HG03159 (cell line): ENCODE data around the gene KIAA1328.
"Not testable (repeated sequence)": the region's sequence is repeated elsewhere in the genome, so short reads cannot be mapped to it uniquely, and the experiment has no call there.

Experiments
- ATAC-seq: cut with Tn5 transposase; IDR thresholded peaks from one replicate; pipeline ENCODE4 v1.9.1; 2021; ENCODE audit warnings: mild to moderate bottlenecking, moderate library complexity; ENCODE audit not compliant: unreplicated experiment

KIAA1328 gene

GRCh38 chr18:37124516-37124915 is 295.6 kb downstream of the KIAA1328 start:
- ATAC-seq, result no peak

- no peak for ATAC-seq
Observed at GRCh38 chr18:37135177-37135576, 306.2 kb downstream of the KIAA1328 start.

GRCh38 chr18:37138456-37138855 is 309.5 kb downstream of the KIAA1328 start:
- no peak for ATAC-seq

- ATAC-seq, result no peak
Observed at GRCh38 chr18:37139876-37140275, 310.9 kb downstream of the KIAA1328 start.

GRCh38 chr18:37144921-37145320 is 316.0 kb downstream of the KIAA1328 start:
- ATAC-seq, result no peak

- ATAC-seq, result no peak
Observed at GRCh38 chr18:37156330-37156942, 327.5 kb downstream of the KIAA1328 start.

GRCh38 chr18:37160038-37160820 is 331.3 kb downstream of the KIAA1328 start:
- ATAC-seq, result no peak

- ATAC-seq, result no peak
Observed at GRCh38 chr18:37161491-37161890, 332.6 kb downstream of the KIAA1328 start.

- ATAC-seq, result no peak
Observed at GRCh38 chr18:37162551-37162950, 333.6 kb downstream of the KIAA1328 start.

GRCh38 chr18:37163119-37163518 is 334.2 kb downstream of the KIAA1328 start:
- ATAC-seq, result no peak

GRCh38 chr18:37166491-37166890 is 337.6 kb downstream of the KIAA1328 start:
- no peak for ATAC-seq

GRCh38 chr18:37166966-37167365 is 338.0 kb downstream of the KIAA1328 start:
- ATAC-seq, result not testable (repeated sequence)

- no peak for ATAC-seq
Observed at GRCh38 chr18:37170984-37171383, 342.1 kb downstream of the KIAA1328 start.

GRCh38 chr18:37173384-37173783 is 344.5 kb downstream of the KIAA1328 start:
- ATAC-seq, result no peak

GRCh38 chr18:37175727-37176620 is 347.0 kb downstream of the KIAA1328 start:
- no peak for ATAC-seq

- no peak for ATAC-seq
Observed at GRCh38 chr18:37176621-37176934, 347.7 kb downstream of the KIAA1328 start.

- ATAC-seq, result no peak
Observed at GRCh38 chr18:37179384-37179783, 350.5 kb downstream of the KIAA1328 start.

GRCh38 chr18:37180086-37180485 is 351.2 kb downstream of the KIAA1328 start:
- ATAC-seq, result no peak

GRCh38 chr18:37182340-37183135 is 353.6 kb downstream of the KIAA1328 start:
- ATAC-seq, result no peak

- ATAC-seq, result no peak
Observed at GRCh38 chr18:37184209-37184868, 355.4 kb downstream of the KIAA1328 start.
